Measurements from ENCODE around the gene SFXN3.

Gene SFXN3

DNA sequence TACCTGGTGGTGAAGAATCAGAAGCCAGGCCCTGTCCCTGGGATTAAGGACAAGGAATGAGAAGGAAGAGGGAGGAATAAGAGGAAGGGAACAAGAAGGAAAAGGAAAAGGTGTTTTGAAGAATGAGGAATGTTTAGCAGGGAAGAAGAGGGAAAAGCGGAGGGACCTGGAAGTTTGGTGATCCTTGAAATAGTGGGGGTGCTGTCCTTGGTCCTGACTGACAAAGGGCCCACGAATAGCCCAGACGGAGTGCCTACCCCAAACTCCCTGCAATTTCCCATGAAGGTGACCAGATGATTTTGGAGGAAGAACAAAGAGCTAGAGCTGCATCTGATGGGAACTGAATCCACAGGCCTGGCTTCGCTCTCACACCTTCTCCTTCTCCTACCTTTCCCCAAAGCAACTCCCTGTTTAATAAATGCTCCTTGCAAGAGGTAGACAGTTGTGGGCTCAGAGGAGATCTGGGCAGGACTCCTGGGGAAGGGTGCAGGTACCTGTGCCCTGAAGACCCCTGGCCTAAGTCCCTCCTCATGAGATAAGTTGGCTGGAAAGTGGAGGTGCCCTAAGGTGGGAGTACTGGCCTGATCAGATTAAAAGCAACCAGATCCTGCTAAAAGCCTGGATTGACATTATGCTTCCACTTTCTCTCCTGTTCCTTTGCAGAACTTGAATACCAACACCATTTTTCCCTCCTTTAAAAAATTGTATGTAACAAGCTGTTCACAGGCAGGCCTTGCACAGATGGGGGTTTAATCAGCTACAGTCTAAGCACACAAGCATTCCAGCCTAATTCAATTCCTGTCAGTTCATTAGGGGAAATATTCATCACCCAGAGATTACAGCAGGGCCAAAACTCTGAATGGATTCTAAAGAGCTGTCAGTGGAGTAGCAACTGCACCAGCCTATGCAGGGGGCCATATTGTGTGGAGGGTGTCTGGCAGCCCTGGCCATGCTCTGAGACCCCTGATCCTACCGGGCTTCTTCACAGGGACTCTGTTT is 50.2 kb downstream of the SFXN3 start:
- DNase-seq = no peak

DNA sequence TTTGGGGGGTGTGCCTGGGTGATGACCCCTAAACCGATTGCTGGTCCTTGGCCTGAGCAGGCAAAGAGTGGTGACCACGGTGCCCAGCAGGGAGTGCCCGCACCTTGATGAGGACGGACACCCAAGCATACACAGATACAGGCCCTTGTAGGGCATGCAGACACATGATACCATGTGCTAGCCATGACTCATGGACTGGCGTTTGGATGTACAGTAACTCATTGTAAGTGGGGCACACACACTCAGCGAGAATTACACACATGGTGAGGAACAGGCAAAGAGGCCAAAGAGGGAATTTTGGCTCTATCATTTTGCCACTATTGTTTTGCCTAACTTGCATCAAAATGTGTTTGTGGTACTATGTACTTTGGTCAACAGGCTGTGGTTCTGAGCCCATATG is 54.8 kb downstream of the SFXN3 start:
- DNase-seq = no peak

DNA sequence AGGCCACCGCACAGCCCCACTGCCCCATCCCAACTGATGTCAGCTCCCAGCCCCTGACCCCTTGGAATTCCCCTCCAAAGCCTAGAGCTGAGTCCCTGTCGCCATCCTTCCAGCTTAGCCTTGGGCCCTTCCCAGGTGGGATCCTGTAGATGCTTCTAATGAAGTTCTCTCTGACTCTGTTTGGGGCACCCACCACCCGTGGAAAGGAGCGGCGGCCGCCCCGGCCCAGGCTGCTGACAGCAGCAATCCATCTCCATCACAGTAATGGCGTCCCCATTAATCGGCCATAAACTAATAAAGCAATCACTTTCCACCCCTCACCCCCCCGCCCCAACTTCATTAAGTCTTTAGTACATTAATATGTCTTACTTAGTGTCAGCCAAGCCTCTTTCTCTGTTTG is 56.3 kb downstream of the SFXN3 start:
- DNase-seq = no peak

DNA sequence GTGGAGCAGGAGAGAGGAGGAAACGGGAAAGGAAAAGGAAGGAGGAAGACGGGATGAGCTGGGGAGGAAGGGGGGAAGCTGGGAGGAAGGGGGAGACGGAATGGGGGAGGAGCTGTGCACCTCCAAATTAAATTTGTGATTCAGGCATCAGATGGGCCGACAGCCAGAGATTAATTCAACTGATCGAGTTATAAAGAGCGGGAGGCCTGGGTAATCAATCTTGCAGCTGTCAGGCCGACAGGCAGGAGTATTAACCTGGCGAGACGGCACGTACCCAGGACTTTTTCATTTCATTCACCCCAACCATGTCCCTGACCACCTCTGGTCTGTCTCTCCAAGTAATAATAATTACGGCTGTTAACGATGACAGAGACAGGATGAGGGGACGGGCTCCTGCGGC is 56.9 kb downstream of the SFXN3 start:
- no peak for DNase-seq

DNA sequence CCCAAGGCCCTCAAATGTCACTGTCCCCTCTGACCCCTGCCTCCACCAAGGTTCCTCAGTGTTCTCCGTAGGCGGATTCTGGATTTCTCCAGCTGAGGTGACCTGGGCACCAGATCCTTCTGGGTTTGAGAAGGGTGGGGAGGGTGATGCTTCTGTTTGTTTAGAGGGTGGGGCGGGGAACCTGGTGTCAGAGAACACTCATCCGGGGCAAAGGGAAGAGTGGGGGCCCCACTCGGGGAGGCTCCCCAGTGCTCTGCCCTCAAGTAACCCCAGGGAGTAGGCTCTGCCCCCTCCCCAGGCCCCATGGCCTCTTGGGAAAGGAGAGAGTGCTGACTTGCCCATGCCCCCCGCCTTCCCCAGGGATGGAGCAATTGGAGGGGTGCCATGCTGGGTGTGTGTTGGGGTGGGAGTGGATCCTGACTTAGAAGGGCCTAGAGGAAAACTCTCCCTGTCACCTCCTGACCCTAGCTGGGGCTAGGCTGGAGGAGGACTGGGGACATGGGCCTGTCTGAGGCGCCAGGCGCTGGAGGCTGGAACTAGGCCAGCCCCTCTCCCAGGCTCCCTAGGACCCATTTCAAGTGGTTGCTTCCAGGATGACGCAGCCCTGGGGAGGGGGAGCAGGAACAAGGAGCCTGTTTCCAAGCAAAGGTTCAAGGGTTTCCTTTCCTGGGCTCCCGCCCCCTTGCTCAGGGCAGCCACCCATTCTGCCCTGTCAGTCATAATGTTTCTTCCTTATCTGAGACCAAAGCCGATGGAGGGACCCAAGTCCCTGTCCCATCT is 58.7 kb downstream of the SFXN3 start:
- no peak for DNase-seq

DNA sequence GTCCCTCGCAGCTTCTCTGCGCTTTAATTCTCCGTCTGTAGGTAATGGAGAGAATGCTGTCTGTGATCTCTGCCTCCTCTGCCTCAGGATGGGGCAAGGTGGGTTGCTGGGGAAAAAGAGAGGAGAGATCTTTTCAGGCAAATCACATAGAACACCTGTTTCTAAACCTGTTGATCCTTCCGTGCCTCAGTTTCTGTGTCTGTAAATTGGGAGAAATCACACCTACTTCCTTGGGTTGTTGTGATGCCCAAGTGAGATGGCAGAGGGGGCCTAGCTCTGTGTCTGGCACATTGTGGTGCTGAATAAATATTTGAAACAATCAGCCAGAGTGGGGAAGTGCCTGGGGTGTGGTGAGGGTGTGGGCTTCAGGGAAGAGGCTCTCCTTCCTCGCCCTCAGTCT is 59.6 kb downstream of the SFXN3 start:
- DNase-seq = no peak

All from SHP77 (cell line).